ENCODE data around the gene SRPK2.
"Not testable (repeated sequence)": the region's sequence is repeated elsewhere in the genome, so short reads cannot be mapped to it uniquely, and the experiment has no call there.

The SRPK2 gene

GRCh38 chr7:105339404-105340323, 49.1 kb downstream of the SRPK2 start:
- no peak for DNase-seq (ENCODE audit: low spot score)

DNA sequence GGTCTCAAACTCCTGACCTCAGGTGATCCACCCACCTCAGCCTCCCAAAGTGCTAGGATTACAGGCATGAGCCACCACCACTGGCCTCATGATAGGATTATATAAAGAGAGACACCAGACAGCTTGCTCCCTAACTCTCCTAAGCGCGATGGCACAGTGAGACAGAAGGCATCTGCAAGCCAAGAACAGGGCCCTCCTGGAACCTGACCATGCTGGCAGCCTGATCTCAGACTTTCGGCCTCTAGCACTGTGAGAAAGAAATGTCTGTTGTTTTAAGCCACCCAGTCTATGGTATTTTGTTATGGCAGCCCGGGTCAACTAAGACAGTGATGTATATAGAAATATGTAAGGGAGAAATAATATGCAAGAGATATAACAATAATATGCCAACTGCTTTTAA, 51.2 kb downstream of the SRPK2 start:
- no peak for DNase-seq (ENCODE audit: low spot score)

- no peak for DNase-seq (ENCODE audit: low spot score)
These were observed 52.7 kb downstream of the SRPK2 start for GRCh38 chr7:105336009-105336408.

- DNase-seq (ENCODE audit: low spot score) = not testable (repeated sequence)
These were observed 56.1 kb downstream of the SRPK2 start for GRCh38 chr7:105332661-105333060.

DNA sequence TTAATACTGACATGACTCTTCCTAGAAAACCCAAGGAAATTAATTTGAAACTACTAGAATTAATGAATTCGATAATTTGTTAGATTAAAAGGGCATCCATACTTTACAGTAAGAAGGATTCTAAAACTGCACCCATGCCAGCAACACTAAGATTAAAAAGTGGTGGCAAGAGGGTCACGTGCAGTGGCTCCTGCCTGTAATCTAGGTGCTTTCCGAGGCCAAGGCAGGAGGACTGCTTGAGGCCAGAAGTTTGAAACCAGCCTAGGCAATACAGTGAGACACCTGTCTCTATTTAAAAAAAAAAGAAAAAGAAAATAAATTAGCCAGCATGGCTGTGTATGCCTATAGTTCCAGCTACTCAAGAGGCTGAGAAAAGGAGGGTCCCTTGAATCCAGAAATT, 58.2 kb downstream of the SRPK2 start:
- no peak for DNase-seq (ENCODE audit: low spot score)

DNA sequence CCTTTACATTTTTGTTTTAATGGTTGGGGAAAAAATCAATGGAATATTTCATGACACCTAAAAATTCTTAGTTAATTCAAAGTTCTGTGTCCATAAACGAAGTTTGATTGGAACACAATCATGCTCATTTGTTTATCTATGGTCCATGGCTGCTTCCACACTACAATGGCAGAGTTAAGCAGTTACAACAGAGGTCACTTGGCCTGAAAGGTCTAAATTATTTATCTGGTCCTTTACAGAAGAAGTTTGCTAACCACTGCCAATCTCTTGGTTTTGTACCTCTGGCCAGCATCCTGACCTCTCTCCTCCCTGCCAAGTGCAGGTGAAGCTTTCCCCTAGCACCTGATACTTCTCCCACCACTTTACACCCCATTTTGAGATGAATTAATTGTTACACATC, 61.5 kb downstream of the SRPK2 start:
- DNase-seq (ENCODE audit: low spot score) = no peak

DNA sequence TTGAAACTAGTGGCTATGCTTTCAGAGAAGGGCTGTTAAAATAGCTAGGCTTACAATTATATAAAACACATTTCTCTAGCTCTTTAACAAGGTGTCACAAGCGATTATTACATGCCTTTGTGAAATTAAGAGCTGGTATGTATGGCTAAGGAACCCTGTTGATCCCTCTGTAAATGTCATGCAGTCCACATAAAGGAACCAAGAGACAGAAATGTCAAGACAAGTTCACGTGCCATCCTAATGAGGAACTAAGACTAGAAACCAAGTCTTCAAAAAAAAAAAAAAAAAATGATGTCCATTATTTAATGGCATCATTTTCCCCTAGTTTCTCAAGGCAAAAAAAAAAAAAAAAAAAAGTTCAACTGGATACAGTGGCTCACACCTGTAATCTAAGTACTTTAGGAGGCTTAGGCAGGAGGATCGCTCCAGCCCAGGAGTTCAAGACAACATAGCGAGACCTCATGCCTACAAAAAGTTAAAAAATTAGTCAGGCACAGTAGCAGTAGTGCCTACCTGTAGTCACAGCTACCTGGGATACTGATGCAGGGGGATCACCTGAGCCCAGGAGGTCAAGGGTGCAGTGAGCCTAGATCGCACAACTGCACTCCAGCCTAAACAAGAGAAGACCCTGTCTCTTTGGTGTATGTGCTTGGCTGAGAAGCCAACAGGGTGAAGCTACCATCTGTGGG, 63.4 kb downstream of the SRPK2 start:
- no peak for DNase-seq (ENCODE audit: low spot score)

DNA sequence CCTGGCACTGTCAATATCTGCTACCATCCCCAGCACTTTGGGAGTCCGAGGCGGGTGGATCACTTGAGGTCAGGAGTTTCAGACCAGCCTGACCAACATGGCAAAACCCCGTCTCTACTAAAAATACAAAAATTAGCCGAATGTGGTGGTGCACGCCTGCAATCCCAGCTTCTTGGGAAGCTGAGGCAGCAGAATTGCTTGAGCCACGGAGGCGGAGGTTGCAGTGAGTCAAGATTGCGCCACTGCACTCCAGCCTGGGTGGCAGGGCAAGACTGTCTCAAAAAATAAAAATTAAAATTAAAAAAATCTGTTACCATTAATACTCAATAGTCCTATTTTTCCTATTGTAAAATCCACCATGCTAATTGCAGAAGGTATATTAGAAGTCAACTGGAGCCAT, 64.1 kb downstream of the SRPK2 start:
- DNase-seq (ENCODE audit: low spot score) = not testable (repeated sequence)

- no peak for DNase-seq (ENCODE audit: low spot score)
These were observed 65.4 kb downstream of the SRPK2 start for GRCh38 chr7:105323366-105323765.

- DNase-seq (ENCODE audit: low spot score) = no peak
These were observed 66.0 kb downstream of the SRPK2 start for GRCh38 chr7:105322655-105323277.

- DNase-seq (ENCODE audit: low spot score) = no peak
These were observed 66.8 kb downstream of the SRPK2 start for GRCh38 chr7:105321754-105322455.

DNA sequence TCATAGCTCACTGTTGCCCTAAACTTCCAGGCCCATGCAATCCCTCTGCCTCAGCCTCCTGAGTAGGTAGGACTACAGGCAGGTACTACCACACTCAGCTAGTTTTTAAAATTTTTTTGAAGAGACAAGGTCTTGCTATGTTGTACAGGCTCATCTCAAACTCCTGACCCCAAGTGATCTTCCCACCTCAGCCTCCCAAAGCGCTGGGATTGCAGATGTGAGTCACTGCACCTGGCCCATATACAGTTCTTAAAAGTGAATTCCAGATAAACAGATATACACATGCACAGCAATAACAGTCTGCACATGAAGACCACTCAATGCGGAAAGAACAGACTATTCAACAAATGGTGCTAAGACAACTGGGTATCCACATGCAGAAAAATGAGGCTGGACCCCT, 67.8 kb downstream of the SRPK2 start:
- DNase-seq (ENCODE audit: low spot score) = no peak

DNA sequence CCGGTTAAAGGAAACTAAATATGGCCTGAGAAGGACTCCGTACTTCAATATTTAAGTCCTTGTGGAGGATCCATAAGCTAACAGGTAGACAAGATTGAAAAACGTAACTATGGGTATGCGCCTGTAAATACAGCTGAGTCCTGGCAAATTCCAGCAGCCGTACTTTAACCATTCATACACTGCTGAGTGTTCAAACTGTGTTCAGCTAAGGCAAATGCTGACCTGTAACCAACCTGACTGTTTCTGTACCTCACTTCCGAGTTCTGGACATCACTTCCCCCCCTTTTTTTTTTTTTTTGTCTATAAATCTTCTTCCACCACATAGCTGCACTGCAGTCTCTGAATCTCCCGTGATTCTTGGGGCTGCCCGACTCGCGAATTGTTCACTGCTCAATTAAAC, 69.1 kb downstream of the SRPK2 start:
- no peak for DNase-seq (ENCODE audit: low spot score)

DNA sequence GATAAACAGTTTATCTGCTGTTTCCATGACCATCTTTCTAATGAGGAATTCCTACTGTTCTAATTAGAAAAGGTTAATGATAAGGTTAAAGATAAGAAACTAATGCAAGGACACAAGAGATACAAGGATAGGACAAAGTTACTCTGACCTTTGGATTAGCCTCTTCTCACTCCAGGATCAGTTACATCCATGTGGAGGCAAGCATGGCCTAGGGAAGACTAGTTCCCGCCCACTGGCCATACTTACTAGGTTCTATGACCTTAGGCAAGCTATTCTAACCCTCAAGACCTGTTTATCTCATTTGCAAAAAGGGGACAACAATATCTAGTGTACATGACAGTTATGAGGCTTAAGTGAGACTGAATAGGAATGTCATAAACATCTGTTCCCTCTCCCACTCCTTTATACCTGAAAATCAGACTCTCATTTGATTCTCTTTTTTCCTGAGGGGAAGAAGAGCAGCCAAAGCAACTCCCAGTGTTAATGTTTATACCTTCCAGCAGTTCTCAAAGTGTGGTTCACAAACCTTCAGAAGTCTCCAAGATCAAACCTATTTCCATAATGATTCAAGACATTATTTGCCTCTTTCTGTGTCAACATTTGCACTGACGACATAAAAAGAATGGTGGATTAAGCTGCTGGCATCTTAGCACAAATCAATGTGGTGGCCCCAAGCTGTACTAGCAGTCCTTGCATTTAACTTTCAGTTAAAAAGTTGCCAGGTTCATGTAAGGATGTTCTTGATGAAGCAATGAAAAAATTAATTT, 72.0 kb downstream of the SRPK2 start:
- DNase-seq (ENCODE audit: low spot score) = no peak

- no peak for DNase-seq (ENCODE audit: low spot score)
These were observed 73.4 kb downstream of the SRPK2 start for GRCh38 chr7:105315357-105315756.

- DNase-seq (ENCODE audit: low spot score) = no peak
These were observed 79.2 kb downstream of the SRPK2 start for GRCh38 chr7:105309235-105310169.

- DNase-seq (ENCODE audit: low spot score) = no peak
These were observed 81.5 kb downstream of the SRPK2 start for GRCh38 chr7:105307163-105307672.

GRCh38 chr7:105306298-105306748, 82.4 kb downstream of the SRPK2 start:
- no peak for DNase-seq (ENCODE audit: low spot score)

- no peak for DNase-seq (ENCODE audit: low spot score)
These were observed 83.1 kb downstream of the SRPK2 start for GRCh38 chr7:105305633-105306032.
